Activated naive CD8-positive, alpha-beta T cell treated with anti-CD3 and anti-CD28 coated beads, Interleukin-2, amount 10 ng/mL, durations not matched to agents 7 days and 5 days (primary cell): ENCODE measurements around the gene CCDC88B. TPM values are rescaled to one million over a fixed set of nuclear protein-coding genes. Genes with fewer than 3 reads are reported as not detected.

Experiments used
- ATAC-seq: fragments of 150-1000 bp; cut with Tn5 transposase; one replicate; pipeline ENCODE4 v1.10.0; 2021; ENCODE audit warnings: low read depth, moderate library complexity
- POLR2A ChIA-PET: fragments of 350-600 bp; sonication (Branson Sonifier 250); formaldehyde crosslinking; loops from one replicate; lab custom pipeline; 2021; ENCODE audit warnings: antibody characterized with exemption; lab: Charles Lee
- DNase-seq: peaks from one replicate; pipeline ENCODE4 v3.0.0; 2021
- H3K27ac Mint-ChIP-seq: one replicate; pipeline ENCODE4 v1.8.0; 2022; ENCODE audit warnings: mild to moderate bottlenecking, mixed read lengths
- H3K27me3 Mint-ChIP-seq: one replicate; pipeline ENCODE4 v1.8.0; 2022; ENCODE audit warnings: mild to moderate bottlenecking, moderate library complexity, mixed read lengths
- H3K36me3 Mint-ChIP-seq: one replicate; pipeline ENCODE4 v1.8.0; 2021; ENCODE audit warnings: mild to moderate bottlenecking, mixed read lengths
- H3K4me1 Mint-ChIP-seq: one replicate; pipeline ENCODE4 v1.8.0; 2021; ENCODE audit warnings: mixed read lengths
- H3K4me3 Mint-ChIP-seq: one replicate; pipeline ENCODE4 v1.8.0; 2022; ENCODE audit warnings: mild to moderate bottlenecking, moderate library complexity, mixed read lengths
- H3K9me3 Mint-ChIP-seq: one replicate; pipeline ENCODE4 v1.8.0; 2021; ENCODE audit warnings: mixed read lengths
- total RNA-seq, 2 experiments: library from RNA; stranded (reverse); gene quantifications; one replicate each; pipeline ENCODE4 v1.2.3, GENCODE V29; 2021

CCDC88B gene
- total RNA-seq, 2 experiments from 2014 or later = 132 to 142 TPM

DNA sequence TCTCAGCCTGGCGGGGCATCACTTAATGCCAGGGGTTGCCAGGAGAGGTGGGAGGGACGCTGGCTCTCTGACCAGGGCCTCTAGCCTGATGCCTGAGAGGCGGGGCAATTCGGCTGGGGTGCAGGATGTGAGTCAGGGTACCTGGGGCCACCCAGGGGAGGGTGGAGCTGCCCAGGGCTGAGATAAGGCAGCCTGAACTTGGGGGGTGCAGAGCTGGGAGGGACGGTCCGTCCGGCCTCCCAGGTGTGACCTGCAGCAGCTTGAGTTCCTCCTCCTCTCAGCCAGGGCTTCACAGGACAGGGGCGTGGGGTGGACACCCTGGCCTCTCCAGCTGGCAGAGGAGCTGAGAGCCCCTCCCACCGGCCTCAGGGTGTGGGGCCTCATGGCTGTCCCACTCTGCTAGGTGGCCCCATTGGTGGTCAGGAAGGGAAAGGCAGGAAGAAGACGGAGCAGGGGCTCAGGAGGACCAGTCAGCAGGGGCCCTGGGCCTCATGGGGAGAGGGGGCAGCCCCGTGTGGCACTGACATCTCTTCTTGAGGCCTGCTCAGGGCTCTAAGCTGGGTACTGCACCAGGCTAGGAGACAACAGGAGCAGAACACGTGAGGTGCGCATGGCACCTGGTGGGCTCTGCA is 18.0 kb downstream of the CCDC88B start:
- ATAC-seq (no peak), DNase-seq (no peak)
- Mint-ChIP-seq H3K27me3 (no peaks in the 10 kb centered on the region), H3K36me3 (peaks cover 10% of the 10 kb centered on the region), H3K4me1 (peaks cover 24% of the 10 kb centered on the region), H3K27ac (peak overlapping the region; percentile 70), H3K9me3 (no peaks in the 10 kb centered on the region), H3K4me3 (peak overlapping the region; percentile 72)
- POLR2A ChIA-PET = interaction anchor here (1.5 to 3.6 kb wide), 2 partner anchors 41 to 117 kb away, joined by 3 to 17 read pairs; partner anchors contain the start of genes FKBP2, PRDX5 and TRMT112

DNA sequence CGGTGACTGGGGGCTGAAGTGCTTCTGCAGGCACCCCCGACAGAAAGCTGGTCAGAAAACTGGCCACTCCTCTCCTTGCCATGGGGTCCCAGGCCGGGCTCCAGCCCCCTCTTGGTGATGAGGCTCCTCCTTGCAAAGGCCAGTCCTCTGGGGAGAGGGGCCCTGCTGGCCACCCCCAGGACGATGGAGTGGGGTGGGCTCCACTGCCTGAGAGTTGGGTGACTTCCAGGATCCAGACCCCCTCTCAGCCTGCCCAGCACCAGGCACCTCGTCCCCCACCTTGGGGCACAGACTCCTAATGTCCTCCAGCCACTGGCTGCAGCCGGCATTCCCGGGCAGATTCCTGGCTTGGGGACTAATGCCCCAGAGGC is 18.5 kb downstream of the CCDC88B start:
- ATAC-seq (no peak), DNase-seq (no peak)
- no peak overlapping the region for H3K27ac Mint-ChIP-seq
- no peaks in the 10 kb centered on the region for H3K9me3 Mint-ChIP-seq
- POLR2A ChIA-PET = interaction anchor here (1.5 to 3.6 kb wide), 2 partner anchors 41 to 117 kb away, joined by 3 to 17 read pairs; partner anchors contain the start of genes FKBP2, PRDX5 and TRMT112
- peaks cover 24% of the 10 kb centered on the region for H3K4me1 Mint-ChIP-seq
- peak overlapping the region; percentile 72 for H3K4me3 Mint-ChIP-seq
- no peaks in the 10 kb centered on the region for H3K27me3 Mint-ChIP-seq
- peaks cover 14% of the 10 kb centered on the region for H3K36me3 Mint-ChIP-seq

DNA sequence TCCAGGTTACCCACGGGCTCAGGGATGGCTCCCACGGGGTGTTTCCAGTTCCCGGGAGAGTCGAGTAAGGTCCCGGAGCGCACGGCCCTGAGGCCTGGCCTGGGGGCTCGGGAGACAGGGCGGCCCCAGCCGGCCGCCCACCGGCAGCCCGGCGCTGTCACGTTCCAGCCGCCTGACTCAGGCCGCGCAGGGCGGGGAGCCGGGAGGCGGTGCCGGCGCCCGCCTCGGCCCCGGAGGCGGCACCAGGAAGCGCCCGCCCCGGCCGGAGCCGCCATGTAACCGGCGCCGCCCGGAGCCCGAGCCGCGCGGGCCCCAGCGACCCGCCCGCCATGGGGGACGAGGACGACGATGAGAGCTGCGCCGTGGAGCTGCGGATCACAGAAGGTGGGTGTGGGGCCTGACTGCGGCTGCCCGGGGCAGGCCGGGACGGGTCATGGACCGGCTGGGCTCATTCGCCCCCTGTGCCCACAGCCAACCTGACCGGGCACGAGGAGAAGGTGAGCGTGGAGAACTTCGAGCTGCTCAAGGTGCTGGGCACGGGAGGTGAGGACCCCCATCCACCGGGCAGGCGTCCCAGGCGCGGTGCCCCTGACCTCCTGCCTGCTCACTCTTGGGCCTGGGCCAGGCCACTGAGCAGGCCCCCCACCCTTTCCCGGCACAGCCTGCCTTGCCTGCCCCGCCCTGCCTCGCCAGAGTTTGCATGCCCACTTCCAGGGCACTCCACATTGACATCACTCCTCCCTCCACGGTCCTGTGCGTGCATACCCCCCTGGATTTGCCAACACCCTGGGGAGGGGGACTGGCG is 19.1 kb downstream of the CCDC88B start, which contains the start of gene RPS6KA4:
RPS6KA4 (plus strand) TSS at position 256 of the 805 bp plus-strand sequence; CDS start at position 330, 74 bp downstream.
- DNase-seq (peak; percentile 79), ATAC-seq (peak; percentile 78)
- POLR2A ChIA-PET = interaction anchor here (0.5 to 3.6 kb wide), 7 partner anchors 9 to 383 kb away, joined by 3 to 17 read pairs (median 4); partner anchors contain the start of genes ESRRA, FKBP2, PRDX5 and TRMT112
- Mint-ChIP-seq H3K4me3 (peak within 1 kb of the TSS; percentile 92), H3K36me3 (peaks cover 17% of the 10 kb centered on the region), H3K27me3 (no peaks in the 10 kb centered on the region), H3K27ac (peak within 1 kb of the TSS; percentile 70), H3K4me1 (peaks cover 24% of the 10 kb centered on the region), H3K9me3 (no peaks in the 10 kb centered on the region)

DNA sequence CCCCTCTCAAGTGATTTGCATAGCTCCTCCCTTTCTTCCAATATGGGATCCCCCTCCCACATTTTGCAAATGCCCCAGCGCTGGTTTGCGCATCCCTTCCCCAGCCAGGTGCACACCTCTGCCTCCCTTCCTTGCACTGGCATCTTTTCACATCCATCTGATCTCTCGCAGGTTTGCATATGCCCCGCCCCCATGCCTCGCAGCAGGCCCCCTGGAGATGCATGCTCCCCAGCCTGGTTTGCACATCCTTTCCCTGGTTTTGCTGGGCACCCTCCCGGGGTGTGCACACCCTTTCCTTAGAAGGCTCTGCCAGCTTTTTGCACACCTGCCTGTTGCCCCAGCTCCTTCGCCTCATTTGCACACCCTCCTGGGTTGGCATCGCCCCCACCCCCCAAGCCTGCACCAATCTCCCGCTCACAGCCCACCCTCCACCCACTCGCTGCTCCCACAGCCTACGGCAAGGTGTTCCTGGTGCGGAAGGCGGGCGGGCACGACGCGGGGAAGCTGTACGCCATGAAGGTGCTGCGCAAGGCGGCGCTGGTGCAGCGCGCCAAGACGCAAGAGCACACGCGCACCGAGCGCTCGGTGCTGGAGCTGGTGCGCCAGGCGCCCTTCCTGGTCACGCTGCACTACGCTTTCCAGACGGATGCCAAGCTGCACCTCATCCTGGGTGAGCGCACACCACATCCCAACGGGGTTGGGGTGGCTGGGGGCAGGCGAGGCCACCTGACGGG is 19.9 kb downstream of the CCDC88B start:
- ATAC-seq (peak; percentile 44), DNase-seq (peak; percentile 68)
- H3K4me3 Mint-ChIP-seq = peak overlapping the region; percentile 92
- H3K27me3 Mint-ChIP-seq = no peaks in the 10 kb centered on the region
- H3K4me1 Mint-ChIP-seq = peaks cover 27% of the 10 kb centered on the region
- H3K36me3 Mint-ChIP-seq = peaks cover 17% of the 10 kb centered on the region
- POLR2A ChIA-PET = interaction anchor here (0.5 to 3.6 kb wide), 9 partner anchors 9 to 384 kb away, joined by 3 to 17 read pairs (median 4); partner anchors contain the start of genes CCDC88B, ESRRA, FKBP2 and PRDX5
- H3K9me3 Mint-ChIP-seq = no peaks in the 10 kb centered on the region
- peak overlapping the region; percentile 67 for H3K27ac Mint-ChIP-seq

DNA sequence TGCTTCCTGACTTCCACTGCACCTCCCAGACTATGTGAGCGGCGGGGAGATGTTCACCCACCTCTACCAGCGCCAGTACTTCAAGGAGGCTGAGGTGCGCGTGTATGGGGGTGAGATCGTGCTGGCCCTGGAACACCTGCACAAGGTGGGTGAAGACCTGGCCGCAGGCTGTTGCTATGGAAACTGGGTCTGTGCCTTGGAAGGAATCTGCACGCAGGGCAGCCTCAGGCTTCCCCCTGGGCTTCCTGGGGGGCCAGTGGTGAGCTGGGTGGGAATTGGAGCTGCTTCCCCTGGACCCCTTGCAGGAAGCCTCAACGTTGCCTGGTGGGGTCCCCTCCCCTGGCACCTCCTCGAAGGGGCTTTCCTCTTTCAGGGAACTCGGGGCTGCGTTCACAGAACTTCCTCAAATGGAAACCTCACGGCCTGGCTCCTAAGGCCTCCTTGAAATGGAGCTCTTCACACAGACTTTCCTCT is 20.5 kb downstream of the CCDC88B start:
- POLR2A ChIA-PET = interaction anchor here (0.6 to 3.6 kb wide), 5 partner anchors 12 to 173 kb away, joined by 3 to 17 read pairs (median 4); partner anchors contain the start of genes CCDC88B, PRDX5 and TRMT112
- H3K4me3 Mint-ChIP-seq = peak overlapping the region; percentile 92
- no peak overlapping the region for H3K27ac Mint-ChIP-seq
- peaks cover 27% of the 10 kb centered on the region for H3K4me1 Mint-ChIP-seq
- ATAC-seq (peak; percentile 7), DNase-seq (no peak)
- H3K9me3 Mint-ChIP-seq = no peaks in the 10 kb centered on the region
- H3K27me3 Mint-ChIP-seq = no peaks in the 10 kb centered on the region
- H3K36me3 Mint-ChIP-seq = peaks cover 20% of the 10 kb centered on the region

DNA sequence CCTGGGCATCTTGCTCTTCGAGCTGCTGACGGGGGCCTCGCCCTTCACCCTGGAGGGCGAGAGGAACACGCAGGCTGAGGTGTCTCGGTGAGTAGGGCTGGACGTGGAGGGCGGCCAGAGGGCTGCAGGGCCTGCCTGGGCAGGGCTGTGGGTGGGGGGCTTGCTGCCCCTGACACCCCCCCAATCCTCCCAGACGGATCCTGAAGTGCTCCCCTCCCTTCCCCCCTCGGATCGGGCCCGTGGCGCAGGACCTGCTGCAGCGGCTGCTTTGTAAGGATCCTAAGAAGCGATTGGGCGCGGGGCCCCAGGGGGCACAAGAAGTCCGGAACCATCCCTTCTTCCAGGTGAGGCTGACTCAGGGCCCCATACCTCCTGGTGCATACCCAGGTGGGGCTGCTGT is 21.7 kb downstream of the CCDC88B start:
- DNase-seq (no peak), ATAC-seq (no peak)
- Mint-ChIP-seq H3K4me3 (no peak overlapping the region), H3K9me3 (no peaks in the 10 kb centered on the region), H3K36me3 (peaks cover 22% of the 10 kb centered on the region), H3K27ac (no peak overlapping the region), H3K4me1 (peaks cover 25% of the 10 kb centered on the region), H3K27me3 (no peaks in the 10 kb centered on the region)
- POLR2A ChIA-PET = no interaction called here

DNA sequence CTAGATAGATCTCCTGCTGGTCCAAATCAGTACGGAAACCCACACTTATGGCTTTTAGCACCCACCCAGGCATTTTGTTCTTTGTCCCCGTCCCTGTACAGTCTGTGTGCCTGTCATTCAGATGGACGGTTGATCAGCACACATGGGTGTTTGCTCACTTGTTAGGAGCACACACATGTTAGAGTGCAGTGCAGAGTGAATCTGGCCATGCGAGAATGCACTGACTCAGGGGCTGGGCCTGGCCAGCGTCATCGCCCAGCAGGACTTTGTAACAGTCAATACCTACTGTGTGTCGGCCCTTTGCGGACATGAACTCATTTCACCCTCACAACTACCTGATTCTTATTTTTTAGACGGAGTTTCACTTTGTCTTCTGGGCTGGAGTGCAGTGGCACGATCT is 22.3 kb downstream of the CCDC88B start:
- Mint-ChIP-seq H3K4me3 (no peak overlapping the region), H3K27me3 (no peaks in the 10 kb centered on the region)
- no peak for ATAC-seq

DNA sequence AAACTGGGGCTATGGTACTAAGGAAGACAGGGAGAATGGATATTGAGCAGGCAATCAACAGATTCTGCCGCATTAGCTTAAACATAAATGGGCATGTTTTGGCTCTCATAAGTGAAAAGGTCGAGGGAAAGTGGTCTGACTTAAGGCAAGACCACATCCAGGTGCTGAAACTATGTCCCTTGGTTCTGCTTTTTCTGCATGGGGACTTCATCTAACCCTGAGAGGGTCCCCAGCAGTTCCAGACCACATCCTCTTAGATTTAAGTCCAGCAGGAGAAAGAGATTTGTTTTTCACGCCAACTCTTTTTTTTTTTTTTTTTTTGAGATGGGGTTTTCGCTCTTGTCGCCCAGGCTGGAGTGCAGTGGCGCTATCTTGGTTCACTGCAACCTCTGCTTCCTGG is 24.4 kb downstream of the CCDC88B start:
- Mint-ChIP-seq H3K9me3 (no peaks in the 10 kb centered on the region), H3K27me3 (no peaks in the 10 kb centered on the region), H3K36me3 (peaks cover 27% of the 10 kb centered on the region), H3K4me1 (peaks cover 18% of the 10 kb centered on the region), H3K27ac (no peak overlapping the region), H3K4me3 (no peak overlapping the region)
- DNase-seq (no peak), ATAC-seq (no peak)
- POLR2A ChIA-PET = interaction anchor here (0.7 kb wide), 1 partner anchor 26 kb away, joined by 3 read pairs; no protein-coding TSS in a partner anchor

More for the DNA sequence above, 22.3 kb downstream of the CCDC88B start:
- H3K4me1 Mint-ChIP-seq = peaks cover 25% of the 10 kb centered on the region
- H3K9me3 Mint-ChIP-seq = no peaks in the 10 kb centered on the region
- no peak overlapping the region for H3K27ac Mint-ChIP-seq
- POLR2A ChIA-PET = no interaction called here
- no peak for DNase-seq
- H3K36me3 Mint-ChIP-seq = peaks cover 23% of the 10 kb centered on the region

DNA sequence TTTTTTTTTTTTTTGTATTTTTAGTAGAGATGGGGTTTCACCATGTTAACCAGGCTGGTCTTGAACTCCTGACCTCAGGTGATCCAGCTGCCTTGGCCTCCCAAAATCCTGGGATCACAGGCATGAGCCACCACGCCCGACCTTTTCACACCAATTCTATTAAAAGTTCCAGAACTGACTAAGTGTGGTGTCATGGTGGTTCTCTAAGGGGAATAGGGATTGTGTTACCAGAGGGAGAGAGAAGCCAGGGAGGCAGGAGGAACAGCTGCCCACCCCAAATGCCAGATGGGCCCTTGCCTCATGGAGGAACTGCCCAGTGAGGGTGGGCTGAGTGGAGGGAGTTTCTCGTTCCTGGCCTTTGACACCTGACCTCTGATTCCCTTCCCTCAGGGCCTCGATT is 24.9 kb downstream of the CCDC88B start:
- Mint-ChIP-seq H3K4me3 (no peak overlapping the region), H3K9me3 (no peaks in the 10 kb centered on the region), H3K27ac (no peak overlapping the region), H3K27me3 (no peaks in the 10 kb centered on the region), H3K4me1 (peaks cover 14% of the 10 kb centered on the region), H3K36me3 (peaks cover 30% of the 10 kb centered on the region)
- no peak for DNase-seq
- no peak for ATAC-seq
- POLR2A ChIA-PET = interaction anchor here (0.7 kb wide), 1 partner anchor 27 kb away, joined by 3 read pairs; no protein-coding TSS in a partner anchor

DNA sequence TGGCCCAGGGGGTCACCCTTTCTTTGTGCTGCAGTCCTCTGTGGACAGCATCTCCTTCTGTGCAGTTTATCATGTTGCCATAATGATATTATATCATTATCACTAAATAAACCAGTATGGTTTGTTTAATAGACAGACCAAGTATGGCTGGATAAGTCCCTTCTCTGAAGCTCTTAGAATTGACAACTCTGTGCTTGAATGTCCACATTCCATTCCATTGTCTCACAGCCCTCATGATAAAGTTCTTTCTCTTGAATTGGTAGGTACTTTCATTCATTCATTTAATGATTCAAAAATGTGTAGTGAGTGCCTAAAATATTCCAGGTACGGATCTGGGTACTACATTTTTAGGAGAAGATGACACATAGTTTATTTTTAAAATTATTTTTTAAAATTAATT is 26.7 kb downstream of the CCDC88B start:
- peaks cover 31% of the 10 kb centered on the region for H3K36me3 Mint-ChIP-seq
- no peak overlapping the region for H3K4me3 Mint-ChIP-seq
- peaks cover 6% of the 10 kb centered on the region for H3K4me1 Mint-ChIP-seq
- no peaks in the 10 kb centered on the region for H3K27me3 Mint-ChIP-seq
- DNase-seq (no peak), ATAC-seq (no peak)
- no peak overlapping the region for H3K27ac Mint-ChIP-seq
- H3K9me3 Mint-ChIP-seq = no peaks in the 10 kb centered on the region
- POLR2A ChIA-PET = no interaction called here

DNA sequence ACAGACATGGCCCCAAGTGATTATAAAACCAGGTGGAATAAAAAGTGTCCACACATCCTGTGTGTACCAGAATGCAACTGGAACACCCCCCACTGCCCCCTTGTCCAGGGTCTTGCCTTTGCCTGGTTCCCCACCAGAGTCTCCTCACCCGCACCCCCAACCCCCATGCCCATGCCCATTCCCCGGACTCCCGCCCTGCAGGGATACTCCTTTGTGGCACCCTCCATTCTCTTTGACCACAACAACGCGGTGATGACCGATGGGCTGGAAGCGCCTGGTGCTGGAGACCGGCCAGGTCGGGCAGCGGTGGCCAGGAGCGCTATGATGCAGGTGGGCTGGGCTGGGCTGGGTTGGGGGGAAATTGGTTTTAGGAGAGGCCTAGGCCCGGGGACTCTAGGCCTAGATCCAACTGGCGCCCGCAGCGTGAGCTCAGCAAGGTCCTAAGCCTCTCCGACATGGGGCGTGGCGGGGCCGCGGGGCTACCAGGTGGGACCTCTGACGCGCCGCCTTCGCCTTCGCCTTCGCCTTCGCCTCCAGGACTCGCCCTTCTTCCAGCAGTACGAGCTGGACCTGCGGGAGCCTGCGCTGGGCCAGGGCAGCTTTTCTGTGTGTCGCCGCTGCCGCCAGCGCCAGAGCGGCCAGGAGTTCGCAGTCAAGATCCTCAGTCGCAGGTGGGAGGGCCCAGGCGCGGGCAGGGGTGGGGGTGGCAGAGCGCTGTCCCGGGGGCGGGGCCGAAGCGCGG is 28.1 kb downstream of the CCDC88B start:
- peaks cover 3% of the 10 kb centered on the region for H3K4me1 Mint-ChIP-seq
- H3K36me3 Mint-ChIP-seq = peaks cover 25% of the 10 kb centered on the region
- no peak overlapping the region for H3K4me3 Mint-ChIP-seq
- no peaks in the 10 kb centered on the region for H3K9me3 Mint-ChIP-seq
- ATAC-seq = no peak
- no peak overlapping the region for H3K27ac Mint-ChIP-seq
- no peaks in the 10 kb centered on the region for H3K27me3 Mint-ChIP-seq
- POLR2A ChIA-PET = no interaction called here
- no peak for DNase-seq

DNA sequence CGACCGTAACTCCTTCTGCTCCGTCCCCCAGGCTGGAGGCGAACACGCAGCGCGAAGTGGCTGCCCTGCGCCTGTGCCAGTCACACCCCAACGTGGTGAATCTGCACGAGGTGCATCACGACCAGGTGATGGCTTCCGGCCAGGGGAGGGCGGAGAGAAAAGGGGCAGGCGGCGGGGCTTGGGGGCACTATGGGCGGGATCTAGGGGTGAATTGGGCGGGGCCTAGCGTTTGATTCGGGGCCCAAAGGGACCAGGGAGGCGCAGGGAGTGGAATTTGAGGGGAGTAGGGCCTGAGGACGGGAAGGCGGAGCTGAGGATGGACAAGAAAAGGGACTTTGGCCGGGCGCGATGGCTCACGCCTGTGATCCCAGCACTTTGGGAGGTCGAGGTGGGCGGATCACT is 28.7 kb downstream of the CCDC88B start:
- Mint-ChIP-seq H3K27ac (no peak overlapping the region), H3K36me3 (peaks cover 20% of the 10 kb centered on the region), H3K9me3 (no peaks in the 10 kb centered on the region), H3K4me1 (peaks cover 3% of the 10 kb centered on the region), H3K4me3 (no peak overlapping the region), H3K27me3 (no peaks in the 10 kb centered on the region)
- ATAC-seq (no peak), DNase-seq (no peak)
- POLR2A ChIA-PET = no interaction called here
